SK-N-SH (cell line): ENCODE measurements around the gene TARS3.

Experiments used
- CTCF ChIP-seq: fragments of 200-600 bp; sonication (generic); IDR thresholded peaks from 2 replicates; pipeline ENCODE4 v1.6.1; 2017; ENCODE audit warnings: antibody characterized with exemption, mild to moderate bottlenecking, moderate library complexity
- EP300 ChIP-seq, 2 experiments: IDR thresholded peaks; 2 replicates each; pipeline versions ENCODE4 v1.4.0 to v1.6.1; 2012; ENCODE audit warnings: borderline replicate concordance in 1 of 2, low read depth in 1 of 2, low read length in 1 of 2
- GABPA ChIP-seq: IDR thresholded peaks from 2 replicates; pipeline ENCODE4 v1.4.0; 2012; ENCODE audit warnings: low read depth, mild to moderate bottlenecking
- MEF2A ChIP-seq: IDR thresholded peaks from 2 replicates; pipeline ENCODE4 v1.4.0; 2012; ENCODE audit warnings: low read depth, borderline replicate concordance
- POLR2AphosphoS5 ChIP-seq: IDR thresholded peaks from 2 replicates; pipeline ENCODE4 v1.6.1; 2012; ENCODE audit warnings: low read depth, low read length
- RAD21 ChIP-seq: IDR thresholded peaks from 2 replicates; pipeline ENCODE4 v1.6.1; 2012; ENCODE audit warnings: mild to moderate bottlenecking, low read length
- RCOR1 ChIP-seq: fragments of 150-350 bp; IDR thresholded peaks from 2 replicates; pipeline ENCODE4 v1.6.1; 2017; ENCODE audit warnings: antibody characterized with exemption, low read length
- REST ChIP-seq: IDR thresholded peaks from 2 replicates; pipeline ENCODE4 v1.6.1; 2012; ENCODE audit warnings: mild to moderate bottlenecking, low read depth, low read length, moderate library complexity
- RFX5 ChIP-seq: IDR thresholded peaks from 2 replicates; pipeline ENCODE4 v1.6.1; 2012; ENCODE audit warnings: mild to moderate bottlenecking, improper control_type of control experiment, low read length
- TAF1 ChIP-seq: IDR thresholded peaks from 2 replicates; pipeline ENCODE4 v1.6.1; 2012; ENCODE audit warnings: low read depth, mild to moderate bottlenecking, low read length, moderate library complexity, borderline replicate concordance
- USF2 ChIP-seq: fragments of 150-350 bp; IDR thresholded peaks from 2 replicates; pipeline ENCODE4 v1.6.1; 2017; ENCODE audit warnings: antibody characterized with exemption, low read length, low read depth, borderline replicate concordance
- YY1 ChIP-seq: IDR thresholded peaks from 2 replicates; pipeline ENCODE4 v1.4.0; 2012; ENCODE audit warnings: low read depth, mild to moderate bottlenecking
- TF ChIP-seq, protein P1 (sequence below): IDR thresholded peaks from 2 replicates; pipeline ENCODE4 v1.4.0; 2012; ENCODE audit warnings: low read depth, borderline replicate concordance

DNA sequence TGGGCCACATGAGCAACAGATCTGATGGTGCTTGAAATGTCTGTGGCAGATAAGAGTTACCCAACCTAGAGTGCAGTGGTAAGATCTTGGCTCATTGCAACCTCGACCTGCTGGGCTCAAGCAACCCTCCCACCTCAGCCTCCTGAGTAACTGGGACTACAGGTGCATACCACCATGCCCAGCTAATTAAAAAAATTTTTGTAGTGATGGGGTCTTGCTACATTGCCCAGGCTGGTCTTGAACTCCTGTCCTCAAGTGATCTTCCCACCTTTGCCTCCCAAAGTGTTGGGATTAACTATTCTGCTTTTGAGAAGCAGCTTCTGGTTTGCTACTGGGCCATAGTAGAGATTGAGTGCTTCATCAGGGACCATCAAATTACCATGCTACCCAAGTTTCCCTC, 2.9 kb upstream of the TARS3 start:
- TF ChIP-seq CTCF (no peak), POLR2AphosphoS5 (no peak), TAF1 (no peak), REST (no peak), YY1 (no peak), RCOR1 (no peak), MEF2A (no peak), EP300 (IDR thresholded peaks at IDR 0.05; ENCODE audit: borderline replicate concordance in 1 of 2, low read depth in 1 of 2, low read length in 1 of 2) (no peak), GABPA (no peak), RAD21 (no peak), RFX5 (no peak), USF2 (no peak)
- TF ChIP-seq, protein P1, sequence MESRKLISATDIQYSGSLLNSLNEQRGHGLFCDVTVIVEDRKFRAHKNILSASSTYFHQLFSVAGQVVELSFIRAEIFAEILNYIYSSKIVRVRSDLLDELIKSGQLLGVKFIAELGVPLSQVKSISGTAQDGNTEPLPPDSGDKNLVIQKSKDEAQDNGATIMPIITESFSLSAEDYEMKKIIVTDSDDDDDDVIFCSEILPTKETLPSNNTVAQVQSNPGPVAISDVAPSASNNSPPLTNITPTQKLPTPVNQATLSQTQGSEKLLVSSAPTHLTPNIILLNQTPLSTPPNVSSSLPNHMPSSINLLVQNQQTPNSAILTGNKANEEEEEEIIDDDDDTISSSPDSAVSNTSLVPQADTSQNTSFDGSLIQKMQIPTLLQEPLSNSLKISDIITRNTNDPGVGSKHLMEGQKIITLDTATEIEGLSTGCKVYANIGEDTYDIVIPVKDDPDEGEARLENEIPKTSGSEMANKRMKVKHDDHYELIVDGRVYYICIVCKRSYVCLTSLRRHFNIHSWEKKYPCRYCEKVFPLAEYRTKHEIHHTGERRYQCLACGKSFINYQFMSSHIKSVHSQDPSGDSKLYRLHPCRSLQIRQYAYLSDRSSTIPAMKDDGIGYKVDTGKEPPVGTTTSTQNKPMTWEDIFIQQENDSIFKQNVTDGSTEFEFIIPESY, result no peak
